Left ventricle myocardium inferior (tissue), 1 donor: ENCODE results near the gene MAP4K3. TPM values are rescaled to one million over a fixed set of nuclear protein-coding genes. Genes with fewer than 3 reads are reported as not detected.
A peak's percentile ranks its signal among the peaks of the same experiment; 100 is the strongest.

Experiments used
- DNase-seq: peaks from one replicate; pipeline ENCODE4 v3.0.0-alpha.2; 2020
- H3K27ac ChIP-seq: fragments of 200-600 bp; replicated peaks from 2 replicates; pipeline ENCODE4 v1.8.0; 2021
- H3K27me3 ChIP-seq: fragments of 200-600 bp; 2 replicates; pipeline ENCODE4 v1.8.0; 2021; ENCODE audit warnings: low read depth
- H3K36me3 ChIP-seq: fragments of 200-600 bp; 2 replicates; pipeline ENCODE4 v1.8.0; 2021
- H3K4me1 ChIP-seq: fragments of 200-600 bp; 2 replicates; pipeline ENCODE4 v1.8.0; 2021
- H3K4me3 ChIP-seq: fragments of 200-600 bp; 2 replicates; pipeline ENCODE4 v1.8.0; 2021; ENCODE audit warnings: mild to moderate bottlenecking, moderate library complexity
- H3K9me3 ChIP-seq: fragments of 200-600 bp; replicated peaks from 2 replicates; pipeline ENCODE4 v1.8.0; 2021
- intact Hi-C: fragments of 100-400 bp; cut with micrococcal nuclease; formaldehyde crosslinking; loops from one replicate; pipeline ENCODE4 v1.11.0; 2022
- total RNA-seq: library from RNA; stranded (reverse); fragmentation: NEBNext Ultra II Directional; extraction: Animal tissue kit (Norgen Biotek cat#: 25700); gene quantifications from one replicate; pipeline ENCODE4 v1.2.1, GENCODE V29; 2021
- TF ChIP-seq, protein P1 (sequence below): fragments of 200-600 bp; IDR thresholded peaks from 2 replicates; pipeline ENCODE4 v1.8.0; 2021; ENCODE audit warnings: antibody characterized with exemption, mild to moderate bottlenecking, borderline replicate concordance
- donor health status: DM: no; HTN: yes; CAD: no; lungs with severe emphysema.

Gene MAP4K3
- total RNA-seq, 1 donor from 2014 or later: 37.1 TPM

DNA sequence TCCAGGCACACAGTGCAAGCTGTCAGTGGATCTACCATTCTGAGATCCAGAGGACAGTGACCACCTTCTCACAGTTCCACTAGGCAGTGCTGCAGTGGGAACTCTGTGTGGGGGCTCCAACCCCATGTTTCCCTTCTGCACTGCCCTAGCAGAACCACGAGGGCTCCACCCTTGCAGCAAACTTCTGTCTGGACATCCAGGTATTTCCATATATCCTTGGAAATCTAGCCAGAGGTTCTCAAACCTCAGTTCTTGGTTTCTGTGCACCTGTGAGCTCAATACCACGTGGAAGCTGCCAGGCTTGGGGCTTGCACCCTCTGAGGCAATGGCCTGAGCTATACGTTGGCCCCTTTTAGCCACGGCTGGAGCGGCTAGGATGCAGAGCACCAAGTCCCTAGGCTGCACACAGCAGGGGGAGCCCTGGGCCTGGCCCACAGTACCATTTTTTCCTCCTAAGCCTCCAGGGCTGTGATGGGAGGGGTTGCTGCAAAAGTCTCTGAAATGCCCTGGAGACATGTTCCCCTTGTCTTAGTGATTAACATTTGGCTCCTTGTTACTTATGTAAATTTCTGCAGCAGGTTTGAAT lies 77.5 kb downstream of the MAP4K3 start:
- DNase-seq: no peak
- TF ChIP-seq, protein P1, sequence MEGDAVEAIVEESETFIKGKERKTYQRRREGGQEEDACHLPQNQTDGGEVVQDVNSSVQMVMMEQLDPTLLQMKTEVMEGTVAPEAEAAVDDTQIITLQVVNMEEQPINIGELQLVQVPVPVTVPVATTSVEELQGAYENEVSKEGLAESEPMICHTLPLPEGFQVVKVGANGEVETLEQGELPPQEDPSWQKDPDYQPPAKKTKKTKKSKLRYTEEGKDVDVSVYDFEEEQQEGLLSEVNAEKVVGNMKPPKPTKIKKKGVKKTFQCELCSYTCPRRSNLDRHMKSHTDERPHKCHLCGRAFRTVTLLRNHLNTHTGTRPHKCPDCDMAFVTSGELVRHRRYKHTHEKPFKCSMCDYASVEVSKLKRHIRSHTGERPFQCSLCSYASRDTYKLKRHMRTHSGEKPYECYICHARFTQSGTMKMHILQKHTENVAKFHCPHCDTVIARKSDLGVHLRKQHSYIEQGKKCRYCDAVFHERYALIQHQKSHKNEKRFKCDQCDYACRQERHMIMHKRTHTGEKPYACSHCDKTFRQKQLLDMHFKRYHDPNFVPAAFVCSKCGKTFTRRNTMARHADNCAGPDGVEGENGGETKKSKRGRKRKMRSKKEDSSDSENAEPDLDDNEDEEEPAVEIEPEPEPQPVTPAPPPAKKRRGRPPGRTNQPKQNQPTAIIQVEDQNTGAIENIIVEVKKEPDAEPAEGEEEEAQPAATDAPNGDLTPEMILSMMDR: no peak
- Histone ChIP-seq H3K27ac (no peak overlapping the region), H3K36me3 (peaks cover 19% of the 10 kb centered on the region), H3K4me1 (peaks cover 44% of the 10 kb centered on the region), H3K9me3 (peaks cover 35% of the 10 kb centered on the region), H3K4me3 (no peak overlapping the region), H3K27me3 (no peaks in the 10 kb centered on the region)
- intact Hi-C loops: no loop called here

DNA sequence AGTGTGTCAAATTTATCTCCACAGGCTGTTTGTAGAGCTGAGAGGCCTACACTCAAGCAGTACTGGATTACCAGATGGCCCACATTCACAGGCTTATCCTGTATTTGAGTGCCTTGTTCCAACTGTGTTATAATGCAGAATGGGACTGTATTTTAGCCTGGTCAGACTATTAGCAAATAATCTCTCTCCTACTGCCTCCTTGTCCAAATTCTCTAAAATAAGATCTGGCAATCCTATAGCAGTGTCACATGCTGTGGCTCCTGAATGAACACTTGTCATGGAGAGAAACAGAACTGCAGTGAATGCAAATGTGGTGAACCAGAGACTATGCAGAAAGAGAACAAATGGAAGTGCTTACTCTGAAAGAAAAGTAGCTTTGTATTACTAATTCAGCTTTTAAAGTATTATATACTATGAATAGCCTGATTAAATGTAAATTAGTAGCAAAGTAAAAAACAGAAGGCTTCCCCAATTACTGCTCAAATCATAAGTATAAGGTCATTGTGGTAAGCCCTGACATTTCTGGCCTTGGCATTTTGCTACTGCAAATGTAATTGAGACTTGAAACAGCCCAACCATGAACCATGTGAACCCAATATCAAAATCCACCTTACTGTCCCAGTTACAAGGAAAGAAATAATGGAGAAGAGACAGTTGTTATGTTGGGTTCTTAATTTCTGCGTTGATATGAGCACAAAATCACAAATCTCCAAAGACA lies 80.0 kb downstream of the MAP4K3 start:
- Histone ChIP-seq H3K9me3 (peaks cover 24% of the 10 kb centered on the region), H3K4me3 (no peak overlapping the region), H3K36me3 (peaks cover 21% of the 10 kb centered on the region), H3K4me1 (peaks cover 51% of the 10 kb centered on the region), H3K27me3 (no peaks in the 10 kb centered on the region), H3K27ac (peak overlapping the region; percentile 62)
- no peak for DNase-seq
- TF ChIP-seq, protein P1: no peak
- intact Hi-C loops: no loop called here

DNA sequence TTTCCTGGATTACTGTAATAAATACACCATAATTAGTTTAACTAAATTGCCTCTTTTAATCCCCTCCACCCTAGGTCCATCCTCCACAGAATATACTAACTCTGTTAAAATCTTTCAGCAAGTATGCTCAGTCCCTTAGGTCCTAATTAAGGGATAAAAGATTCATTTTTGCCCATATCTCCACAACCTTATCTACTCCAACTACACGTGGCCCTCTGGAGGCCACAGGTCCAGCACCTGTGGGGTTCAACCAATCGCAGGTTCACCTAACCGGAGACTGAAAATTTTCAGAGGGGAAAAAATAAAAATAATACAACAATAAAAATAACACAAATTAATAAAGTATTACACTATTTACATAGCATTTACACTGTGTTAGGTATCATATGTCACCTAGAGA lies 86.4 kb downstream of the MAP4K3 start:
- no peak overlapping the region for H3K27ac ChIP-seq
- H3K4me3 ChIP-seq: no peak overlapping the region
- peaks cover 5% of the 10 kb centered on the region for H3K36me3 ChIP-seq
- H3K4me1 ChIP-seq: peaks cover 69% of the 10 kb centered on the region
- H3K9me3 ChIP-seq: no peaks in the 10 kb centered on the region
- H3K27me3 ChIP-seq: no peaks in the 10 kb centered on the region
- TF ChIP-seq, protein P1: no peak
- DNase-seq: no peak
- intact Hi-C loops: no loop called here

DNA sequence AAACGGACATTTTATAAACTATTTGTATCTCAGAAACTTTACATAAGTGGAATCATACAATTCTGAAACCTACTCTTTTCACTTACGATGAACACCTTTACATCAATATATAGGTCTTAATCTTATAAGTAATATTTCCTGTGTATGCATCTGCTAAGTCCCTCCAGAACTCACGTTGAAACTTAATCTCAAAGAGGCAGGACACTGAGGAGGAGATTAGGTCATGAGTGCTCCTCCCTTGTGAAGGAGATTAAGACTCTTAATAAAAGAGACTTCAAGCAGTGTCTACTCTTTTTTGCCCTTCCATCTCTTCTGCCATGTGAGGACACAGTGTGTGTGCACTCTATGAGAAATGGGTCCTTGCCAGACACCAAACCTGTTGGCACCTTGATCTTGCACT lies 98.6 kb downstream of the MAP4K3 start:
- intact Hi-C loops: no loop called here
- TF ChIP-seq, protein P1: no peak
- Histone ChIP-seq H3K4me1 (peaks cover 44% of the 10 kb centered on the region), H3K27ac (no peak overlapping the region), H3K36me3 (peaks cover 10% of the 10 kb centered on the region), H3K9me3 (no peaks in the 10 kb centered on the region), H3K27me3 (no peaks in the 10 kb centered on the region), H3K4me3 (no peak overlapping the region)
- no peak for DNase-seq

DNA sequence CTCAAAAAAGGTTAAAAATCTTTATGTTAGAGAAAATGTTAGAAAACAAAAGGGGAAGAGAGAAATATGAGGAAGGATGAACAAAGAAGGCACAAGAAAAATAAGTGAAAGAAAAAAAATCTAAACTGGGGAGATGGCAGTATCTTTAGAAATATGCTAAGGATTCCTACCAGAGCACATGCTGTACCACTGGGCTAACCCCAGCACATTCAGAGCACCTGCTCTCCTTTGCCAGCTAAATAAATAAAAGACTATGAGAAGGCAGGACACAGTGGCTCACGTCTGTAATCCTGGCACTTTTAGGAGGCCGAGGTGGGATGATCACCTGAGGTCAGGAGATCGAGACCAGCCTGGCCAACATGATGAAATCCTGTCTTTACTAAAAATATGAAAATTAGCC lies 101.2 kb downstream of the MAP4K3 start:
- peaks cover 18% of the 10 kb centered on the region for H3K36me3 ChIP-seq
- H3K4me3 ChIP-seq: no peak overlapping the region
- peaks cover 51% of the 10 kb centered on the region for H3K4me1 ChIP-seq
- DNase-seq: no peak
- H3K9me3 ChIP-seq: no peaks in the 10 kb centered on the region
- H3K27ac ChIP-seq: peak overlapping the region; percentile 16
- intact Hi-C loops: no loop called here
- H3K27me3 ChIP-seq: no peaks in the 10 kb centered on the region
- TF ChIP-seq, protein P1: no peak
